Sigmoid colon (tissue), 7 donors: ENCODE measurements around the gene CNDP2. TPM values are rescaled to one million over a fixed set of nuclear protein-coding genes. Genes with fewer than 3 reads are reported as not detected.

ENCODE experiments used
- DNase-seq: peaks from one replicate; pipeline ENCODE4 v3.0.0-alpha.2; 2019
- H3K27ac ChIP-seq, 4 donors: fragments of 200-600 bp; sonication (generic); one replicate each; pipeline ENCODE4 v1.5.1; 2016 to 2019; ENCODE audit warnings: mild to moderate bottlenecking in 1 of 4
- H3K27me3 ChIP-seq, 3 donors: fragments of 200-600 bp; sonication (generic); one replicate each; pipeline ENCODE4 v1.5.1; 2019; ENCODE audit warnings: mild to moderate bottlenecking in 1 of 3
- H3K36me3 ChIP-seq, 4 donors: fragments of 200-600 bp; sonication (generic); one replicate each; pipeline ENCODE4 v1.5.1; 2016 to 2019
- H3K4me1 ChIP-seq, 4 donors: fragments of 200-600 bp; sonication (generic); one replicate each; pipeline ENCODE4 v1.5.1; 2017 to 2019
- H3K4me3 ChIP-seq, 4 donors: fragments of 200-600 bp; sonication (generic); one replicate each; pipeline ENCODE4 v1.5.1; 2017 to 2019; ENCODE audit warnings: mild to moderate bottlenecking in 2 of 4, moderate library complexity in 1 of 4
- H3K9me3 ChIP-seq, 4 donors: fragments of 200-600 bp in 3 of 4; sonication (generic) in 3 of 4; one replicate each; pipeline versions ENCODE4 v1.5.1 to v1.6.1; 2013 to 2019
- CTCF ChIP-seq, 4 experiments: fragments of 450-650 bp in 3 of 4; fragments of 200-600 bp in 1 of 4; IDR thresholded peaks; one replicate each; pipeline ENCODE4 v1.5.1; 2016 to 2019; ENCODE audit warnings: antibody characterized with exemption in 4 of 4, mild to moderate bottlenecking in 3 of 4, moderate library complexity in 2 of 4
- EP300 ChIP-seq, 4 donors: sonication (generic); formaldehyde crosslinking; IDR thresholded peaks; one replicate each; pipeline ENCODE4 v1.6.1; 2017; ENCODE audit warnings: antibody characterized with exemption in 4 of 4
- POLR2A ChIP-seq, 2 donors: fragments of 450-650 bp; IDR thresholded peaks; one replicate each; pipeline ENCODE4 v1.6.1; 2016; ENCODE audit warnings: antibody characterized with exemption in 2 of 2, mild to moderate bottlenecking in 2 of 2, moderate library complexity in 2 of 2
- POLR2AphosphoS5 ChIP-seq, 4 donors: sonication (generic); formaldehyde crosslinking; IDR thresholded peaks; one replicate each; pipeline ENCODE4 v1.6.1; 2017; ENCODE audit warnings: antibody characterized with exemption in 4 of 4
- WGBS, 2 donors: extraction: QIAGEN DNeasy Blood & Tissue Kit; methylation state at CpG; one replicate each; pipeline ENCODE4 v1.1.7; 2013; 5-methylcytosine and 5-hydroxymethylcytosine counted together
- intact Hi-C: fragments of 100-400 bp; cut with DNase I; formaldehyde crosslinking; loops from one replicate; pipeline ENCODE4 v1.15.1; 2023
- polyA plus RNA-seq, 3 donors: library from polyadenylated mRNA; stranded (reverse); fragments of 200-250 nt; gene quantifications; one replicate each; pipeline ENCODE4 v1.2.3, GENCODE V29; 2013
- total RNA-seq, 4 donors: library from RNA; depleted of rRNA; stranded (reverse); fragments of >200 nt; gene quantifications; one replicate each; pipeline ENCODE4 v1.1.0, GENCODE V29; 2016
- donor health status: healthy with polysubstance abuse.
- donor health status: Bipolar disorder and iron deficiency.
- donor health status: healthy.

The CNDP2 gene
- total and polyA plus RNA-seq, 7 donors = 29.3 to 179 (median 53.5) TPM

DNA sequence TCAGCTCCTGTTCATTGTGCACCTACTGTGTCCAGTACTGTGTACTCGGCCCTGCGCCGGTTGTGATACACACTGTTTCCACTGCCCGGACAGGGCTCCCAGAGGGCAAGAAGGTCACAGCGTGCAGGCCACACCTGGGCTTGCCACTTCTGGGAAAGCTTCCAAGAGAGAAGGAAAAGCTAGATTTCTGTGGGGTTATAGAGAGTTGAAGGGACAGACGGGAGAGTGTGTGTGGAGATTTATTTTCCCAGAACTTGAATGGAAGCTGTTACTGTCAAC lies 34.4 kb downstream of the CNDP2 start:
- Histone ChIP-seq H3K36me3 (no peaks in the 10 kb centered on the region), H3K4me3 (no peak overlapping the region), H3K4me1 (peaks cover 0 to 5% (median 0%) of the 10 kb centered on the region in 4 donors), H3K27ac (no peak overlapping the region), H3K27me3 (no peaks in the 10 kb centered on the region), H3K9me3 (no peaks in the 10 kb centered on the region)
- WGBS, 2 donors = 59 to 75% methylated on average over 6 of the region's 6 CpGs
- intact Hi-C loops = no loop called here
- no peak for TF ChIP-seq POLR2AphosphoS5 (IDR thresholded peaks at IDR 0.05)
- TF ChIP-seq EP300 (IDR thresholded peaks at IDR 0.05) = no peak
- TF ChIP-seq POLR2A (IDR thresholded peaks at IDR 0.05) = no peak
- TF ChIP-seq CTCF (IDR thresholded peaks at IDR 0.05) = no peak
- no peak for DNase-seq

DNA sequence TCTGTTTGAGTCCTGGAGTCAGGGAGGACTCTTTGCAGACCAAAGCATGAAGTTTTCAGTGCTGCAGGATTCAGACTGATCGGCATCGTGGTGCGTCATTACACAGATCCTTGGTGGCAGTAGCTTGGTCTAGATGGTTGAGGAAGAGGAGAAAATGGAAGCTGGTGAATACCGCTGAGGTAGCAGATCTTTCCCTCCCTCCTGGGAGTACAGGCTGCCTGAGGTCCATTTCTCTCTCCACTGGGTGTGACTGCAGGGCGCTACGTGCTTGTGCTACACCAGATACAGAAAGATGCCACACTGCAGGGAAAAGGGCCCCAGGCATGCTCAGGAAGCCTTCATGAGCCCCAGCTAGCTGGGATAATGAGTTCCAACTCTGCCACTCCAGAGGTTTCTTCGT lies 34.9 kb downstream of the CNDP2 start:
- H3K27ac ChIP-seq = no peak overlapping the region
- intact Hi-C loops = no loop called here
- peaks cover 0 to 5% (median 0%) of the 10 kb centered on the region in 4 donors for H3K4me1 ChIP-seq
- no peaks in the 10 kb centered on the region for H3K36me3 ChIP-seq
- TF ChIP-seq EP300 (IDR thresholded peaks at IDR 0.05) = no peak
- no peak for TF ChIP-seq CTCF (IDR thresholded peaks at IDR 0.05)
- TF ChIP-seq POLR2A (IDR thresholded peaks at IDR 0.05) = no peak
- TF ChIP-seq POLR2AphosphoS5 (IDR thresholded peaks at IDR 0.05) = no peak
- H3K4me3 ChIP-seq = no peak overlapping the region
- no peaks in the 10 kb centered on the region for H3K9me3 ChIP-seq
- no peaks in the 10 kb centered on the region for H3K27me3 ChIP-seq
- WGBS, 2 donors = 91 to 92% methylated on average over 7 of the region's 7 CpGs
- peak; percentile 36 for DNase-seq

- peak; percentile 45 for DNase-seq
- WGBS, 2 donors = 70 to 75% methylated on average over 9 of the region's 9 CpGs
- TF ChIP-seq POLR2AphosphoS5 (IDR thresholded peaks at IDR 0.05) (no peak), CTCF (IDR thresholded peaks at IDR 0.05) (no peak), POLR2A (IDR thresholded peaks at IDR 0.05) (no peak), EP300 (IDR thresholded peaks at IDR 0.05) (no peak)
- Histone ChIP-seq H3K27ac (no peak overlapping the region), H3K4me3 (no peak overlapping the region), H3K4me1 (peaks cover 0 to 5% (median 0%) of the 10 kb centered on the region in 4 donors), H3K27me3 (no peaks in the 10 kb centered on the region), H3K36me3 (no peaks in the 10 kb centered on the region), H3K9me3 (peaks cover 0 to 2% (median 0%) of the 10 kb centered on the region in 4 donors)
- intact Hi-C loops = no loop called here
These were observed 36.4 kb downstream of the CNDP2 start for GRCh38 chr18:74532511-74533025.

DNA sequence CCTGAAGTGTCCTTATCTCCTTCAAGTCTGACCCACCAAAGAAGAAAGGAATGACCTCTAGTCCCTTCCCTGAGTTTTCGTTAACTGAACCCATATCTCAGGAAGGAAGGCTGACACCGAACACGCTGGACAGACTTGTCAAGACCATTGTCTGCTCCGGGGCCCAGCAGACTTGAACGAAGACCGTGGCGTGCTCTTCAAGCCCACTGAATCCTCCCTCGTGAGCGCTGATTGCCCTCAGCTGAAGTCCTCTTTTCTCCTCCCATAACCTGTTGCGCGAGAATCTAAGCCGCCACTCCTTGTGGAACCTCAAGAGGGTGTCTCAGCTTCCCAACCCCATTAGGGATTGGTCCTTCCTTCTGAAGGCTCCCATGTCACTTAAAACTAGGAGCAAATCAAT lies 37.5 kb downstream of the CNDP2 start:
- Histone ChIP-seq H3K27me3 (no peaks in the 10 kb centered on the region), H3K27ac (no peak overlapping the region), H3K9me3 (peaks cover 0 to 2% (median 0%) of the 10 kb centered on the region in 4 donors), H3K4me3 (no peak overlapping the region), H3K4me1 (peaks cover 0 to 5% (median 0%) of the 10 kb centered on the region in 4 donors), H3K36me3 (no peaks in the 10 kb centered on the region)
- intact Hi-C loops = no loop called here
- 96 to 97% methylated on average over 12 of the region's 12 CpGs for WGBS, 2 donors
- DNase-seq = no peak
- TF ChIP-seq POLR2AphosphoS5 (IDR thresholded peaks at IDR 0.05) (no peak), EP300 (IDR thresholded peaks at IDR 0.05) (no peak)

DNA sequence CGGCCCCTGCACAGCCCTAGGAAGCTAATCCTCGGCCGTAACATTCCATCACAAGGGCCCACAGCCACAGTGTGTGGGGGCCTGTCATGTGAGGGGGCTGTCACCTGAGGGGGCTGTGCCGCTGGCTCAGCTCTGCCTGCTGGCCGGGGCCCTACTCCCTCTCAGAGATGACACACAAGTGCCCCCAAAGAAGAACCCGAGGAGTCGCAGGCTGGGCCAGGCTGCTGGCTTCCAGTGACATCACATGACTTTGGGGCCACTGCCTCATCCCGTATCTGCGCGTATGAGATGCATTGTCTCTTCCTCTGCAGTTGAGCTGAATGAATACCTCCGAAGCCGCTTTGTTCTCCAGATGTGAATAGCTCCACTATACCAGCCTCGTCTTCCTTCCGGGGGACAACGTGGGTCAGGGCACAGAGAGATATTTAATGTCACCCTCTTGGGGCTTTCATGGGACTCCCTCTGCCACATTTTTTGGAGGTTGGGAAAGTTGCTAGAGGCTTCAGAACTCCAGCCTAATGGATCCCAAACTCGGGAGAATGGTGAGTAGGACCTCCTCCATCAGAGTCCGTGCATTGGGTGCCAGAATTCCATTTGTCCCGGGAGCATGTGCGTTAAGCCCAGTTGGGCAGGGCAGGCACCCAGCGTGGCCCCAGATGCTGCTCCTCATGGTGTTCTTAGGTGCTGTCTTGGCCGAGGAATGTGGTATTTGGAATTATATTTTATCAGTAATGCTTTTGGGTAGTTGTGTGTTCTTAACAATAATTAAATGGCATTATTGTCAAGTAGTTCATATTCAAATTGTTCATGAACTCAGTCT lies 38.2 kb downstream of the CNDP2 start, which contains the start of gene CNDP1:
TSS of gene CNDP1 (plus strand) at position 351 of the 820 bp plus-strand sequence. CDS start at position 519, 168 bp downstream.
- no peaks in the 10 kb centered on the region for H3K36me3 ChIP-seq
- intact Hi-C loops = no loop called here
- no peak within 1 kb of the TSS for H3K4me3 ChIP-seq
- DNase-seq = no peak
- no peak within 1 kb of the TSS for H3K27ac ChIP-seq
- TF ChIP-seq POLR2AphosphoS5 (IDR thresholded peaks at IDR 0.05) (no peak), POLR2A (IDR thresholded peaks at IDR 0.05) (no peak), CTCF (IDR thresholded peaks at IDR 0.05) (no peak), EP300 (IDR thresholded peaks at IDR 0.05) (no peak)
- H3K27me3 ChIP-seq = no peaks in the 10 kb centered on the region
- peaks cover 0 to 2% (median 0%) of the 10 kb centered on the region in 4 donors for H3K9me3 ChIP-seq
- 92 to 94% methylated on average over 21 of the region's 21 CpGs for WGBS, 2 donors
- H3K4me1 ChIP-seq = peaks cover 0 to 2% (median 0%) of the 10 kb centered on the region in 4 donors
